Measurements from ENCODE around the gene IQUB. TPM values are rescaled to one million over a fixed set of nuclear protein-coding genes. Genes with fewer than 3 reads are reported as not detected.
A peak's percentile ranks its signal among the peaks of the same experiment; 100 is the strongest.
"Not testable (repeated sequence)": the region's sequence is repeated elsewhere in the genome, so short reads cannot be mapped to it uniquely, and the experiment has no call there.

The IQUB gene
- total RNA-seq, 2 donors from 2014 or later = 0.16 to 0.34 TPM

- H3K9me3 Mint-ChIP-seq = peaks cover 0 to 4% of the 10 kb centered on the region in 2 donors
- peaks cover 7 to 13% of the 10 kb centered on the region in 2 donors for H3K36me3 Mint-ChIP-seq
- DNase-seq (ENCODE audit: low spot score in 2 of 2) (no peak), ATAC-seq (no peak)
- no peak overlapping the region for H3K27ac Mint-ChIP-seq
Observed at GRCh38 chr7:123555484-123555883, 21.1 kb upstream of the IQUB start.

DNA sequence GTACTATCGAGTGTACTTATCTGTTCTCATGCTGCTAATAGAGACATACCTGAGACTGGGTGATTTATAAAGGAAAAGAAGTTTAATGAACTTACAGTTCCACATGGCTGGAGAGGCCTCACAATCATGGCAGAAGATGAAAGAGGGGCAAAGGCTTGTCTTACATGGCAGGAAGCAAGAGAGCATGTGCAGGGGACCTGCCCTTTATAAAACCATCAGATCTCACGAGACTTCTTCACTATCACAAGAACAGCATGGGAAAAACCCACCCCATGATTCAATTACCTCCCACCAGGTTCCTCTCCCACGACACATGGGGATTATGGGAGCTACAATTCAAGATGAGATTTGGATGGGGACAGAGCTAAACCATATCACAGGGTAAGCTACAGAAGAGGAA is 18.8 kb upstream of the IQUB start:
- Mint-ChIP-seq H3K27ac (no peak overlapping the region), H3K9me3 (no peaks in the 10 kb centered on the region), H3K36me3 (peaks cover 12 to 26% of the 10 kb centered on the region in 2 donors)
- DNase-seq (ENCODE audit: low spot score in 2 of 2) = no peak
- ATAC-seq = no peak

- DNase-seq (ENCODE audit: low spot score in 2 of 2) = no peak
- Mint-ChIP-seq H3K36me3 (peaks cover 13 to 27% of the 10 kb centered on the region in 2 donors), H3K27ac (no peak overlapping the region), H3K9me3 (no peaks in the 10 kb centered on the region)
- no peak for ATAC-seq
Observed at GRCh38 chr7:123552641-123553040, 18.2 kb upstream of the IQUB start.

GRCh38 chr7:123552134-123552533 is 17.7 kb upstream of the IQUB start:
- not testable (repeated sequence) for ATAC-seq, H3K9me3 Mint-ChIP-seq, H3K27ac Mint-ChIP-seq

GRCh38 chr7:123548406-123548805 is 14.0 kb upstream of the IQUB start:
- Mint-ChIP-seq H3K36me3 (peaks cover 13 to 24% of the 10 kb centered on the region in 2 donors), H3K27ac (peak overlapping the region in 1 of 2 donors; percentile 11), H3K9me3 (no peaks in the 10 kb centered on the region)
- no peak for ATAC-seq
- DNase-seq (ENCODE audit: low spot score in 2 of 2) = no peak

More at GRCh38 chr7:123552134-123552533, 17.7 kb upstream of the IQUB start:
- DNase-seq (ENCODE audit: low spot score in 2 of 2) = not testable (repeated sequence)
- peaks cover 13 to 27% of the 10 kb centered on the region in 2 donors for H3K36me3 Mint-ChIP-seq

- H3K9me3 Mint-ChIP-seq = no peaks in the 10 kb centered on the region
- no peak for DNase-seq (ENCODE audit: low spot score in 2 of 2)
- H3K36me3 Mint-ChIP-seq = no peaks in the 10 kb centered on the region
- ATAC-seq = no peak
- no peak overlapping the region for H3K27ac Mint-ChIP-seq
Observed at GRCh38 chr7:123539871-123540270, 5.5 kb upstream of the IQUB start.

GRCh38 chr7:123538897-123539296 is 4.5 kb upstream of the IQUB start:
- H3K9me3 Mint-ChIP-seq = no peaks in the 10 kb centered on the region
- DNase-seq (ENCODE audit: low spot score in 2 of 2) (no peak), ATAC-seq (no peak)
- H3K27ac Mint-ChIP-seq = no peak overlapping the region
- no peaks in the 10 kb centered on the region for H3K36me3 Mint-ChIP-seq

DNA sequence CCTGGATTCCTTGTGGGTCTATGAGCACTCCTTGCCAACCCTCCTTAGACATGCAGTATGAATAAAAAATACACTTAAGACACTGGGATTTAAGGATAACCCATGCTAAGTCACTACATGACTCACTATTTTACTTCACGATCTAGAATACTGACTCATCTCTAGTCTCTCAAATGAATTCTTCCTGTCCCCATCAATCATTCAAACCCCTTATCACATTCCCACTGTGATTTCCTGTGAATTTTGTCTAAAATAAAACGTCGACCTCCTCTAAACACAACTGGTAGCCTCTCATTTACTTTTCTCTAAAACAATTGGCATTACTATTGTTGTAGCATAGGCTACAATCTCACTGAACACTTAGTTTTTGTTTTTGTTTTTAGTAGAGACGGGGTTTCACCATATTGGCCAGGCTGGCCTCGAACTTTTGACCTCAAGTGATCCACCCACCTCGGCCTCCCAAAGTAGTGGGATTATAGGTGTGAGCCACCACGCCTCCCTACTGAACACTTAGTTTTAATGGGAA is 3.9 kb upstream of the IQUB start:
- Mint-ChIP-seq H3K27ac (no peak overlapping the region), H3K9me3 (no peaks in the 10 kb centered on the region), H3K36me3 (no peaks in the 10 kb centered on the region)
- DNase-seq (ENCODE audit: low spot score in 2 of 2) (no peak), ATAC-seq (no peak)

DNA sequence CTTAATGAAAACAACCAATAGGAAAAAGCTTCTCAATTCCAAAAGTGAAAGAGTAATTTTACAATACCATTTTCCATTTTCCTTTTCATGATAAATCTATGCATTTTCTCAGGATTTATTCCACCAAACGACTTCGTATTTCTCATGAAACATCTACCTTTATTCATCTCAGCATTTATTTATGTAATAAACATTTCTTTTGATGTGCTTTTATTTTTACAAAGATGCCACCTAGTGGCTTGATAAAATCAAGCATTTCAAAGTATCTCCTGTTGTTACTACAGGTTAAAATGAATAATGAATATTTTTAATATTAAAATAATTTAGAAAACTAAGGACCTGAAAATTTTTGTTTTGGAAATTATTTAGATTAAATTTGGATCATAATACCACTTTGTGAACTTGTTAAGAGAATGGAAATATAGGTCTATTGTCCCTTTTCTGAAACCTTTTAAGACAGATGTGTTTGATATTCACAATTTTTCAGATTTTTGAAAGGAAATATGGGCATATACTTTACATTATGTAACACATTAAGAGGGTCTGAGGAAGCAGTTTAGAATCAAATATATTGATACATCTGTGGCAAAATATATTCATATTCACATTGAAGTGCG is 2.7 kb upstream of the IQUB start:
- H3K9me3 Mint-ChIP-seq = no peaks in the 10 kb centered on the region
- no peak overlapping the region for H3K27ac Mint-ChIP-seq
- no peaks in the 10 kb centered on the region for H3K36me3 Mint-ChIP-seq
- DNase-seq (ENCODE audit: low spot score in 2 of 2) (no peak), ATAC-seq (no peak)

DNA sequence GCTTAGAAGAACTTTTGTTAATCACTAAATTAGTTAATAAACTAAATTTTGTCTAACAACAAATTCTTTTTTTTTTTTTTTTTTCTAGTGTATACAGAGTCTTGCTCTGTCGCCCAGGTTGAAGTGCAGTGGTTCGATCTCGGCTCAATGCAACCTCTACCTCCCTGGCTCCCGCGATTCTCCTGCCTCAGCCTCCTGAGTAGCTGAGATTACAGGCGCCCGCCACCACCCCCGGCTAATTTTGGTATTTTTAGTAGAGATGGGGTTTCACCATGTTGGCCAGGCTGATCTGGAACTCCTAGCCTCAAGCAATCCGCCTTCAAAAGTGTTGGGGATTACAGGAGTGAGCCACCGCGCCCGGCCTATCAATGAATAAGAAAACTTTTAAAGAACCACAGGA is 1.1 kb upstream of the IQUB start:
- DNase-seq (ENCODE audit: low spot score in 2 of 2) (no peak), ATAC-seq (no peak)
- Mint-ChIP-seq H3K36me3 (no peaks in the 10 kb centered on the region), H3K27ac (peak overlapping the region in 1 of 2 donors; percentile 89), H3K9me3 (no peaks in the 10 kb centered on the region)

DNA sequence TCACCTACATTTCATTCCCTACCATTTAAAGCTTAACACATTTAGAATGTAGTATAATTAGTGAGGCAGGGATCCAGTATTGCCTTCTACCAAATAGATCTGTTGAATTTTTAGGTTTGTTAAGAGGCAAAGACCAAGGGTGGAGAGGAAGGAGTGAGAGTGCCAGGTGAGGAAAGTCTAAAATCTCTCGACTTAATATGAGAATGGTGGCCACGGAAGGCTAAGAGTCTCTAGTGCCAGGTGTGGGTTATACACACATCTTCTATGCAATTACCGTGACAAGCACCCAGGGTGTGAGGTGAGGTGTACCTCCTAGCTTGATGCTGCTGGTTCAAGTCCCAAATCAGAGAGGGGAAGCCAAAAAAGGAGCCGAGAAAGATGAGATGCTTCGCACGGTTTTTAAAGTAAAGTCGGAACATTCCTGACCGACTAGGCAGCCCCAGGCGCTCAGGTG is 439 bp downstream of the IQUB start:
- ATAC-seq = peak; percentile 1 to 6
- Mint-ChIP-seq H3K27ac (peak overlapping the region in 1 of 2 donors; percentile 89), H3K9me3 (no peaks in the 10 kb centered on the region), H3K36me3 (no peaks in the 10 kb centered on the region)
- no peak for DNase-seq (ENCODE audit: low spot score in 2 of 2)

DNA sequence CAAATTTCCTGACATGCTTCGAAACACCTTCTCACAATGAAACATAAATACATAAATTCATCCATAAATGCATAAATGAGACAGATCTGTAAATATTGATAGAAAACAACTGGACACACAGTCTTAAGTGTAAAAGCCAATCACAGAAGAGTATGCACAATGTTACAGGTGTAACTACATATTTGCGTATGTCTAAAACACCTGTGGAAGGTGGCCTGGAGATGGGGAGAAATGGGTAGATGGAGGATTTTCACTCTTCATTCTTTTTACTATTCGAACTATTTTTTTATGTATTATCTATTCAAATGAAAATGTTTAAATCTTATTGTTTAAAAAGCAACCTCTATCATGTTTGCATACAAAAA is 860 bp downstream of the IQUB start:
- Mint-ChIP-seq H3K9me3 (no peaks in the 10 kb centered on the region), H3K27ac (peak overlapping the region in 1 of 2 donors; percentile 89), H3K36me3 (no peaks in the 10 kb centered on the region)
- DNase-seq (ENCODE audit: low spot score in 2 of 2) (no peak), ATAC-seq (no peak)

- ATAC-seq (peak; percentile 13 to 15), DNase-seq (ENCODE audit: low spot score in 2 of 2) (peak in 1 of 2 donors; percentile 12)
- H3K27ac Mint-ChIP-seq, H3K9me3 Mint-ChIP-seq, H3K36me3 Mint-ChIP-seq: not testable (repeated sequence)
Observed at GRCh38 chr7:123532788-123533552, 1.4 kb downstream of the IQUB start.

DNA sequence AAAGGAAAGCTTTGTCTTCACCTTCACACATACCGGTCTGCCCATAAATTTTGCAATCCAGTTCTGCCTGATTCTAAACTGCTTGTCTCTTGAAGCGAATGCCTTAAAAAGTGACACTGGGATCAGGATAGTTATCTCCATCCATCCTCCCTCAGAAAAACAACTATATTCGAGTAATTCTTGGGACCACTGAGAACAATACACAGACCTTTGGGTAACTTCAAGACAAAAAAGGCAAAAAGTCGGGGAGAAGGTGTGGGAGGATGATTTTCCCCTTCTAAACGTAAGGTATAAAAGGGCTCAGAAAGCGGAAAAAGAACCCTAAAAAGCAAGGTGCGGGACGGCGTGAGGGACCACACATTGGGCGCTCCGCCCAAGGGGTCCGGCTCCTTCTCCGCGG is 2.1 kb downstream of the IQUB start:
- DNase-seq (ENCODE audit: low spot score in 2 of 2); ATAC-seq; H3K36me3 Mint-ChIP-seq; H3K27ac Mint-ChIP-seq; H3K9me3 Mint-ChIP-seq: not testable (repeated sequence)

DNA sequence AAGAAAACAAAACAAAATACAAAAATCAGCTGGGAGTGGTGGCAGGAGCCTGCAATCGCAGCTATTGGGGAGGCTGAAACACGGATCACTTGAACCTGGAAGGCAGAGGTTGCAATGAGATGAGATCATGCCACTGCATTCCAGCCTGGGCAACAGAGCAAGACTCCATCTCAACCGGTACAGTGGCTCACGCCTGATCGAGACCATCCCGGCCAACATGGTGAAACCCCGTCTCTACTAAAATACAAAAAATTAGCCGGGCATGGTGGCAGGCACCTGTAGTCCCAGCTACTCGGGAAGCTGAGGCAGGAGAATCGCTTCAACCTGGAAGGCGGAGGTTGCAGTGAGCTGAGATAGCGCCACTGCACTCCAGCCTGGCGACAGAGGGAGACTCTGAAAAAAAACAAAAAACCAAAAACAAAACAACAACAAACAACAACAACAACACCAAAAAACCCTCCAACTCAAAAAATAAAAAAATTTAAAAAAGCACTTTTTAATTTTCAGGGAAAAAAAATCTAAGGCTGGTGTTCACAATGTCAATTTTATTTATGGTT is 4.3 kb downstream of the IQUB start:
- not testable (repeated sequence) for DNase-seq (ENCODE audit: low spot score in 2 of 2); H3K27ac Mint-ChIP-seq; H3K9me3 Mint-ChIP-seq; H3K36me3 Mint-ChIP-seq; ATAC-seq

DNA sequence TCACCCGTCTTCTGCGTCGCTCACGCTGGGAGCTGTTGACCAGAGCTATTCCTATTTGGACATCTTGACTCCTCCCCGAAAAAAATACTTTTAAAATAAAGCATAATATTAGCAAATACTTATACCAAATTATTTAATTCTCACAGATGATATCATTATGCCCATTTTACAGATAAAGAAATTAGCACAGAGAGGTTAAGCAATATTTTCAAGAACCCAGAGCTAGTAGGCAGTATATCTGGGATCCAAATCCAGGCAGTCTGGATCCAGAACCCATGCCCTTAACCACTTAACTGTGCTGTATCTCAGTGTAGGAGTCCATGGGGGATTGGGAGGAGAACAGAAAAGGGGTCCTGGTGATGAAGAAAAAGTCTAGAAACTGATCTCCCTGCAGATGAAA is 6.1 kb downstream of the IQUB start:
- DNase-seq (ENCODE audit: low spot score in 2 of 2) (no peak), ATAC-seq (no peak)
- H3K36me3 Mint-ChIP-seq = no peaks in the 10 kb centered on the region
- no peaks in the 10 kb centered on the region for H3K9me3 Mint-ChIP-seq
- no peak overlapping the region for H3K27ac Mint-ChIP-seq

- not testable (repeated sequence) for ATAC-seq; H3K27ac Mint-ChIP-seq; DNase-seq (ENCODE audit: low spot score in 2 of 2); H3K36me3 Mint-ChIP-seq; H3K9me3 Mint-ChIP-seq
Observed at GRCh38 chr7:123527712-123528225, 6.6 kb downstream of the IQUB start.
